Neural cell (in vitro differentiated cells): ENCODE measurements around the gene PABPC1L. TPM values are rescaled to one million over a fixed set of nuclear protein-coding genes. Genes with fewer than 3 reads are reported as not detected.
"Not testable (repeated sequence)": the region's sequence is repeated elsewhere in the genome, so short reads cannot be mapped to it uniquely, and the experiment has no call there.

Experiments used
- H2AFZ ChIP-seq: fragments of 200-600, 300-800 bp; sonication (generic), shearing (Covaris generic); 2 replicates; pipeline ENCODE4 v1.6.0; 2014; ENCODE audit warnings: low read depth, mild to moderate bottlenecking, antibody characterized with exemption, low read length, moderate library complexity
- H3F3A ChIP-seq: fragments of 200-600 bp; shearing (Covaris generic); 2 replicates; pipeline ENCODE4 v1.6.1; 2016; ENCODE audit warnings: mild to moderate bottlenecking, moderate library complexity, mixed read lengths, antibody characterized with exemption, low read length; ENCODE audit not compliant: insufficient read depth, poor library complexity, severe bottlenecking
- H3K27ac ChIP-seq: fragments of 200-600, 300-800 bp; sonication (generic), shearing (Covaris generic); 2 replicates; pipeline ENCODE4 v1.5.1; 2014; ENCODE audit warnings: mild to moderate bottlenecking, low read length, moderate library complexity
- H3K27me3 ChIP-seq: fragments of 300-800, 200-600 bp; sonication (generic), shearing (Covaris generic); 2 replicates; pipeline ENCODE4 v1.6.0; 2014; ENCODE audit warnings: mild to moderate bottlenecking, low read depth, low read length, moderate library complexity; ENCODE audit not compliant: insufficient read depth
- H3K36me3 ChIP-seq: fragments of 300-800, 200-600 bp; sonication (generic), shearing (Covaris generic); 2 replicates; pipeline ENCODE4 v1.5.1; 2014; ENCODE audit warnings: mild to moderate bottlenecking, antibody characterized with exemption, low read length, moderate library complexity; ENCODE audit not compliant: insufficient read depth
- H3K4me2 ChIP-seq: fragments of 300-800, 200-600 bp; sonication (generic), shearing (Covaris generic); 2 replicates; pipeline ENCODE4 v1.6.0; 2014; ENCODE audit warnings: mild to moderate bottlenecking, low read length
- H3K4me3 ChIP-seq: fragments of 300-800, 200-600 bp; sonication (generic), shearing (Covaris generic); 2 replicates; pipeline ENCODE4 v1.5.1; 2014; ENCODE audit warnings: mild to moderate bottlenecking, low read length, moderate library complexity
- H3K79me2 ChIP-seq: fragments of 200-600 bp; shearing (Covaris generic); replicated peaks from 2 replicates; pipeline ENCODE4 v1.6.0; 2014; ENCODE audit warnings: mild to moderate bottlenecking, low read length, moderate library complexity; ENCODE audit not compliant: insufficient read depth
- H3K9ac ChIP-seq: fragments of 300-800, 200-600 bp; sonication (generic), shearing (Covaris generic); 2 replicates; pipeline ENCODE4 v1.6.1; 2016; ENCODE audit warnings: mild to moderate bottlenecking, low read length, mixed read lengths
- H3K9me2 ChIP-seq: fragments of 200-600 bp; shearing (Covaris generic); 2 replicates; pipeline ENCODE4 v1.6.1; 2016; ENCODE audit warnings: mild to moderate bottlenecking, low read length, mixed read lengths; ENCODE audit not compliant: insufficient read depth
- H3K9me3 ChIP-seq: fragments of 200-600, 300-800 bp; sonication (generic), shearing (Covaris generic); 2 replicates; pipeline ENCODE4 v1.6.1; 2016; ENCODE audit warnings: mild to moderate bottlenecking, mixed run types, low read length, moderate library complexity, mixed read lengths
- H4K20me1 ChIP-seq: fragments of 200-600 bp; shearing (Covaris generic); 2 replicates; pipeline ENCODE4 v1.6.1; 2016; ENCODE audit warnings: mild to moderate bottlenecking, mixed run types; ENCODE audit not compliant: insufficient read depth
- EP300 ChIP-seq: fragments of 450-650 bp; conservative IDR thresholded peaks from 2 replicates; pipeline ENCODE4 v1.6.1; 2014; ENCODE audit warnings: antibody characterized with exemption, mild to moderate bottlenecking, moderate library complexity; ENCODE audit not compliant: poor library complexity, severe bottlenecking
- EZH2 ChIP-seq: fragments of 200-600, 300-800 bp; shearing (Covaris generic), sonication (generic); IDR thresholded peaks from 2 replicates; pipeline ENCODE4 v1.6.1; 2014; ENCODE audit warnings: antibody characterized with exemption, low read length, borderline replicate concordance, mild to moderate bottlenecking; ENCODE audit not compliant: insufficient read depth, poor library complexity, severe bottlenecking
- MXI1 ChIP-seq: fragments of 450-650 bp; conservative IDR thresholded peaks from 2 replicates; pipeline ENCODE4 v1.6.1; 2014; ENCODE audit warnings: antibody characterized with exemption, mild to moderate bottlenecking; ENCODE audit not compliant: poor library complexity, severe bottlenecking
- POLR2AphosphoS5 ChIP-seq: IDR thresholded peaks from 2 replicates; pipeline ENCODE4 v1.6.1; 2012
- RAD21 ChIP-seq: fragments of 450-650 bp; conservative IDR thresholded peaks from 2 replicates; pipeline ENCODE4 v1.6.1; 2014; ENCODE audit warnings: antibody characterized with exemption, mild to moderate bottlenecking, moderate library complexity
- SMC3 ChIP-seq: fragments of 450-650 bp; conservative IDR thresholded peaks from 2 replicates; pipeline ENCODE4 v1.6.1; 2014; ENCODE audit warnings: antibody characterized with exemption, mild to moderate bottlenecking, moderate library complexity; ENCODE audit not compliant: poor library complexity
- TAF1 ChIP-seq: IDR thresholded peaks from 2 replicates; pipeline ENCODE4 v1.6.1; 2012; ENCODE audit warnings: low read depth
- polyA plus RNA-seq: library from polyadenylated mRNA; depleted of rRNA; stranded (reverse); fragments of >200 nt; gene quantifications from 2 replicates; pipeline ENCODE4 v1.2.3, GENCODE V29; 2014
- TF ChIP-seq, protein P1 (sequence below): IDR thresholded peaks from 2 replicates; pipeline ENCODE4 v1.6.1; 2012; ENCODE audit warnings: borderline replicate concordance
- TF ChIP-seq, protein P2 (sequence below): fragments of 450-650 bp; IDR thresholded peaks from 2 replicates; pipeline ENCODE4 v1.5.1; 2014; ENCODE audit warnings: antibody characterized with exemption, mild to moderate bottlenecking, moderate library complexity; ENCODE audit not compliant: poor library complexity, severe bottlenecking

Gene PABPC1L
- polyA plus RNA-seq, 1 donor from 2014 or later = 3.6 TPM

GRCh38 chr20:44866703-44867335 is 43.0 kb upstream of the PABPC1L start:
- H3K9ac ChIP-seq = no peak overlapping the region
- no peak overlapping the region for H3K4me3 ChIP-seq
- no peaks in the 10 kb centered on the region for H3F3A ChIP-seq
- H3K27ac ChIP-seq = no peak overlapping the region
- no peaks in the 10 kb centered on the region for H3K27me3 ChIP-seq
- no peaks in the 10 kb centered on the region for H3K9me3 ChIP-seq
- H3K9me2 ChIP-seq = no peaks in the 10 kb centered on the region
- no peak overlapping the region for H2AFZ ChIP-seq
- H3K4me2 ChIP-seq = no peak overlapping the region
- H3K79me2 ChIP-seq = no peaks in the 10 kb centered on the region
- H3K36me3 ChIP-seq = no peaks in the 10 kb centered on the region
- no peaks in the 10 kb centered on the region for H4K20me1 ChIP-seq
- TF ChIP-seq SMC3 (no peak), TAF1 (no peak), EZH2 (no peak), MXI1 (no peak), EP300 (no peak), POLR2AphosphoS5 (no peak), RAD21 (no peak)
- TF ChIP-seq, protein P1, sequence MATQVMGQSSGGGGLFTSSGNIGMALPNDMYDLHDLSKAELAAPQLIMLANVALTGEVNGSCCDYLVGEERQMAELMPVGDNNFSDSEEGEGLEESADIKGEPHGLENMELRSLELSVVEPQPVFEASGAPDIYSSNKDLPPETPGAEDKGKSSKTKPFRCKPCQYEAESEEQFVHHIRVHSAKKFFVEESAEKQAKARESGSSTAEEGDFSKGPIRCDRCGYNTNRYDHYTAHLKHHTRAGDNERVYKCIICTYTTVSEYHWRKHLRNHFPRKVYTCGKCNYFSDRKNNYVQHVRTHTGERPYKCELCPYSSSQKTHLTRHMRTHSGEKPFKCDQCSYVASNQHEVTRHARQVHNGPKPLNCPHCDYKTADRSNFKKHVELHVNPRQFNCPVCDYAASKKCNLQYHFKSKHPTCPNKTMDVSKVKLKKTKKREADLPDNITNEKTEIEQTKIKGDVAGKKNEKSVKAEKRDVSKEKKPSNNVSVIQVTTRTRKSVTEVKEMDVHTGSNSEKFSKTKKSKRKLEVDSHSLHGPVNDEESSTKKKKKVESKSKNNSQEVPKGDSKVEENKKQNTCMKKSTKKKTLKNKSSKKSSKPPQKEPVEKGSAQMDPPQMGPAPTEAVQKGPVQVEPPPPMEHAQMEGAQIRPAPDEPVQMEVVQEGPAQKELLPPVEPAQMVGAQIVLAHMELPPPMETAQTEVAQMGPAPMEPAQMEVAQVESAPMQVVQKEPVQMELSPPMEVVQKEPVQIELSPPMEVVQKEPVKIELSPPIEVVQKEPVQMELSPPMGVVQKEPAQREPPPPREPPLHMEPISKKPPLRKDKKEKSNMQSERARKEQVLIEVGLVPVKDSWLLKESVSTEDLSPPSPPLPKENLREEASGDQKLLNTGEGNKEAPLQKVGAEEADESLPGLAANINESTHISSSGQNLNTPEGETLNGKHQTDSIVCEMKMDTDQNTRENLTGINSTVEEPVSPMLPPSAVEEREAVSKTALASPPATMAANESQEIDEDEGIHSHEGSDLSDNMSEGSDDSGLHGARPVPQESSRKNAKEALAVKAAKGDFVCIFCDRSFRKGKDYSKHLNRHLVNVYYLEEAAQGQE = no peak
- TF ChIP-seq, protein P2, sequence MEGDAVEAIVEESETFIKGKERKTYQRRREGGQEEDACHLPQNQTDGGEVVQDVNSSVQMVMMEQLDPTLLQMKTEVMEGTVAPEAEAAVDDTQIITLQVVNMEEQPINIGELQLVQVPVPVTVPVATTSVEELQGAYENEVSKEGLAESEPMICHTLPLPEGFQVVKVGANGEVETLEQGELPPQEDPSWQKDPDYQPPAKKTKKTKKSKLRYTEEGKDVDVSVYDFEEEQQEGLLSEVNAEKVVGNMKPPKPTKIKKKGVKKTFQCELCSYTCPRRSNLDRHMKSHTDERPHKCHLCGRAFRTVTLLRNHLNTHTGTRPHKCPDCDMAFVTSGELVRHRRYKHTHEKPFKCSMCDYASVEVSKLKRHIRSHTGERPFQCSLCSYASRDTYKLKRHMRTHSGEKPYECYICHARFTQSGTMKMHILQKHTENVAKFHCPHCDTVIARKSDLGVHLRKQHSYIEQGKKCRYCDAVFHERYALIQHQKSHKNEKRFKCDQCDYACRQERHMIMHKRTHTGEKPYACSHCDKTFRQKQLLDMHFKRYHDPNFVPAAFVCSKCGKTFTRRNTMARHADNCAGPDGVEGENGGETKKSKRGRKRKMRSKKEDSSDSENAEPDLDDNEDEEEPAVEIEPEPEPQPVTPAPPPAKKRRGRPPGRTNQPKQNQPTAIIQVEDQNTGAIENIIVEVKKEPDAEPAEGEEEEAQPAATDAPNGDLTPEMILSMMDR = no peak

GRCh38 chr20:44869471-44869870 is 40.4 kb upstream of the PABPC1L start:
- no peaks in the 10 kb centered on the region for H3K27me3 ChIP-seq
- H2AFZ ChIP-seq = no peak overlapping the region
- no peaks in the 10 kb centered on the region for H3K79me2 ChIP-seq
- H3K4me2 ChIP-seq = no peak overlapping the region
- no peak overlapping the region for H3K4me3 ChIP-seq
- H3K36me3 ChIP-seq = no peaks in the 10 kb centered on the region
- no peak for TF ChIP-seq RAD21
- no peak for TF ChIP-seq EZH2
- no peak for TF ChIP-seq TAF1
- TF ChIP-seq, protein P2 = no peak
- TF ChIP-seq SMC3 = no peak
- TF ChIP-seq, protein P1 = no peak
- TF ChIP-seq MXI1 = no peak
- no peaks in the 10 kb centered on the region for H4K20me1 ChIP-seq
- H3F3A ChIP-seq = no peaks in the 10 kb centered on the region
- H3K9me2 ChIP-seq = no peaks in the 10 kb centered on the region
- no peak overlapping the region for H3K9ac ChIP-seq
- no peaks in the 10 kb centered on the region for H3K9me3 ChIP-seq
- no peak overlapping the region for H3K27ac ChIP-seq

GRCh38 chr20:44882360-44882759 is 27.5 kb upstream of the PABPC1L start:
- H4K20me1 ChIP-seq, H3F3A ChIP-seq, H3K36me3 ChIP-seq, H2AFZ ChIP-seq, H3K4me3 ChIP-seq, H3K9me3 ChIP-seq, H3K27ac ChIP-seq, H3K9ac ChIP-seq, H3K27me3 ChIP-seq, H3K9me2 ChIP-seq, H3K4me2 ChIP-seq: not testable (repeated sequence)
- peaks cover 18% of the 10 kb centered on the region for H3K79me2 ChIP-seq
